HepG2 (cell line): ENCODE measurements around the gene MAPK7.

Source experiments
- ARHGAP35 ChIP-seq: sonication (generic); formaldehyde crosslinking; IDR thresholded peaks from 2 replicates; pipeline ENCODE4 v1.9.0; 2022; ENCODE audit warnings: mild to moderate bottlenecking, inconsistent platforms, moderate library complexity, missing genetic modification reagents, borderline replicate concordance
- BCL3 ChIP-seq: sonication (generic); formaldehyde crosslinking; IDR thresholded peaks from 2 replicates; pipeline ENCODE4 v1.5.1; 2020; ENCODE audit warnings: mild to moderate bottlenecking, missing genetic modification reagents, moderate library complexity
- ELK4 ChIP-seq: sonication (generic); formaldehyde crosslinking; IDR thresholded peaks from 2 replicates; pipeline ENCODE4 v1.9.0; 2021; ENCODE audit warnings: missing genetic modification reagents, borderline replicate concordance
- ETV6 ChIP-seq: sonication (generic); formaldehyde crosslinking; conservative IDR thresholded peaks from 2 replicates; pipeline ENCODE4 v1.4.0; 2020; ENCODE audit warnings: missing genetic modification reagents
- FUBP1 ChIP-seq: sonication (generic); formaldehyde crosslinking; IDR thresholded peaks from 2 replicates; pipeline ENCODE4 v1.5.1; 2020; ENCODE audit warnings: missing genetic modification reagents, mild to moderate bottlenecking, borderline replicate concordance
- NR1H2 ChIP-seq: sonication (generic); formaldehyde crosslinking; IDR thresholded peaks from 2 replicates; pipeline ENCODE4 v1.8.1; 2022; ENCODE audit warnings: low read depth, missing genetic modification reagents, borderline replicate concordance
- POLR2AphosphoS5 ChIP-seq: IDR thresholded peaks from 2 replicates; pipeline ENCODE4 v1.6.1; 2012; ENCODE audit warnings: low read depth, low read length
- SMAD3 ChIP-seq: sonication (generic); formaldehyde crosslinking; IDR thresholded peaks from 2 replicates; pipeline ENCODE4 v1.4.0; 2020; ENCODE audit warnings: missing genetic modification reagents
- ZNF12 ChIP-seq: sonication (generic); formaldehyde crosslinking; IDR thresholded peaks from 2 replicates; pipeline ENCODE4 v1.5.0; 2020; ENCODE audit warnings: missing genetic modification reagents
- ZNF124 ChIP-seq: sonication (generic); formaldehyde crosslinking; IDR thresholded peaks from 2 replicates; pipeline ENCODE4 v1.4.0; 2020; ENCODE audit warnings: missing genetic modification reagents
- ZNF274 ChIP-seq: sonication (generic); formaldehyde crosslinking; IDR thresholded peaks from 2 replicates; pipeline ENCODE4 v1.5.1; 2020; ENCODE audit warnings: mild to moderate bottlenecking, missing genetic modification reagents

- no peak for TF ChIP-seq SMAD3 (CRISPR knock-in tag)
- TF ChIP-seq ZNF124: no peak
- TF ChIP-seq BCL3: no peak
- TF ChIP-seq POLR2AphosphoS5: no peak
- TF ChIP-seq ARHGAP35 (CRISPR knock-in tag): no peak
- no peak for TF ChIP-seq ETV6
- no peak for TF ChIP-seq ZNF274 (CRISPR knock-in tag)
- no peak for TF ChIP-seq ZNF12 (CRISPR knock-in tag)
- no peak for TF ChIP-seq NR1H2
- no peak for TF ChIP-seq FUBP1 (CRISPR knock-in tag)
- no peak for TF ChIP-seq ELK4 (CRISPR knock-in tag)
These were observed 12.7 kb downstream of the MAPK7 start for GRCh38 chr17:19390951-19391350.
